T1000 (cell line): ENCODE measurements around the gene SASH1.

Source experiments
- DNase-seq: peaks from one replicate; lab custom pipeline; 2025; ENCODE audit warnings: mixed read lengths; lab: John Stamatoyannopoulos, UW

SASH1 gene

DNA sequence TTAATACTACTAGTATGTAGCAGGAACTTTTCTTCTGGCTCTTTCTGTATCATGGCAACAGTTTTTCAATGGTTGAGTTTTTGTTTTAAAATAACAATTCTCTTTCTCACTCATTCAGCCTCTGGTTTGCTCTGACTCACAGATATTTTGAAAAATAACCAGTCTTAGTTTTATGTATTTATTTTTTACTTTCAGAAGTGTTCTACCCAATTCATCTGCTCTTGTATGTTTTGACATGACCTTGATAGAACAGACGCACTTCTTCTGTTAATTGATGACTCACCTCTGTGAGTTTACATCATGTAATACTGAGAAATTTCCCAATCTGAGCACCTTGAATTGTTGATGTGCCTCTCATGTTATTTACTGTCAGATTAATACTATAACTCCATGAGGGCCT lies 178.9 kb downstream of the SASH1 start:
- no peak for DNase-seq

DNA sequence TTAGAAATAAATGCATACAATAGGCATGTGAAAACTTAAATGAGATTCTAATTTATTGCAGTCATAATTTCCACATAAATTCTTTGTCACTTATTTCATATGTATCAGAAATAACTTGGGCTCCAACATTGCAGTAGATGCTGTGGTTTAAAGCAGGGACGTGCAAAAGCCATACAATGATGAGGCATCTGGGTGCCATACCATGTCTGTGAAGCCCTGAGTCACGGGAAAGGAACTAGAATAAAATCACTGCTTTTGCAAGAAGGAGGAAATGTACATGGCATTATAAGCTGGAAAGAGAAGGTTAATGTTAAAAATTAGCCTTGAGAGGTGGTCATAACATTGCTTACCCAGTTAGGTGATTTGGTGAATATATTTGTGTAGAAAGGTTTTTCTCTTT lies 180.4 kb downstream of the SASH1 start:
- DNase-seq, result no peak

DNA sequence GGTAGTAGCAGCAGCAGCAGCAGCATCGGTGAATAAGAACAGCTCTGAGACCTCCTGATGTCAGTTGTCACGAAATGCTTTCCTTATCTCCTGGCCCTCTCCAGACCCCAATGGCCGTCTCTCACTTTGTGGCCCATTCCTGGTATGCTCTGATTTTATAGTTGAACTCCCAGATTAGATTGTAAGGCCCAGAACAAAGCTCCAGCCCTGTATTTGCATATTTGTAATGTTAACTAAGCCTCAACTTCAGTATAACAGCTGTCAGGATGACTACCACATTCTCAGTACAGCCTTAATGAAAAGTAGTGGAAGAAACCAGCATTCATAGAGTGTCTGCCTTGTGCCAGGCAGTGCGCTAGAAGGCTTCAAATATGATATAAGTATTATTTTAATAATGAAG lies 180.9 kb downstream of the SASH1 start:
- DNase-seq, result no peak

DNA sequence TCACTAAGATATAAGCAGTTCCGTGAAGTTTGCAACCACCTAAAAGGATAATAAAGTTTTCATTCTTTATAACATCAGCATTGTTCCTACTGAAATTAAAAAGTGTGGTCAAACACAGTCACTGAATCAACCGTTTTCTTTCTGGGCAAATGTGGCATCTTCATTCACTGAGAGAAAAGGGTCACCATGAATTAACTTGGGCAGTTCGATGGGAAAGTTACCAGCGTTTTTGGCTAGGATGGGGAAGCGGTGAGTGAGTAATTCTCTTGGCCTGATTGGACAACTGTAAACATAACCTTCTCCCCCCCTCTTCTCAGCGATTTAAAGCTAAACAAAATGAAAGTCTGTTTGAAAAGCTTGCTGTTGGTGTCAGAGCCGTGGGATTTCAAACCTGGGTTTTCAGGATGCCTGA lies 181.8 kb downstream of the SASH1 start:
- no peak for DNase-seq

DNA sequence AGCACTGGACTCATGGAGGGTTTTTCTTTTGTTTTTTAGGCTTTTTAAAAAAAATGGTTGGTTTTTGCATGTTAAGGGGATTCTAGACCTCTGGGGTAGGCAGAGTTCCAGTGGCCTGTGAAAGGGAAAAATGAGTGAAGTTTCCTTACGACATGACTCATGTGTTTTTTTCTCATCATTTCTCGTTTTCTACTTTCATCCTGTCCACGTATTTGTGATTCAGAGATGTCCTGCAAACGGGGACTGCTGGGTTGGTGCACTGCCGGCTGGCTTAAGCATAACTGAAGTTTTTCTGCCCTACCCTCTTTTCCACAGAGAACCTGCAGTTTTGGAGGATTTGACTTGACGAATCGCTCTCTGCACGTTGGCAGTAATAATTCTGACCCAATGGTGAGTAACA lies 182.3 kb downstream of the SASH1 start:
- DNase-seq, result peak; percentile 11

DNA sequence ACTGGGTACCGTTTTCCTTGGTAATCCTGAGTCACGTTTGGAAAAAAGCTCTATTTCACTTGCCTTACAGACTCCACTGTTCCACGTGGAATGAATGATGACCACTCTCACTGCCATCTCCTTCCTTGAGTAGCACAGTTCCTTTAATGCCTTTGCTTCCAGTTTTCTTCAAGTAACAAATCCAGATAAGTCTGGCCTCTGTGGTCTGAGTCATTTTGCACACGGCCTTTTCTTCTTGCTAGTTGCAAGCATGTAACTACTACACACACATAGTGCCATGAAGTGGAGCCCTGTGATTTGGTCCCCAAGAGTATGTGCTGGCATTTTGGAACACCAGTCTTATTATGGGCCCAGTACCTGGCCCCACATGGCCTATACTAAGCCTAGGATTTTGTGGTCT lies 182.8 kb downstream of the SASH1 start:
- DNase-seq, result no peak

DNA sequence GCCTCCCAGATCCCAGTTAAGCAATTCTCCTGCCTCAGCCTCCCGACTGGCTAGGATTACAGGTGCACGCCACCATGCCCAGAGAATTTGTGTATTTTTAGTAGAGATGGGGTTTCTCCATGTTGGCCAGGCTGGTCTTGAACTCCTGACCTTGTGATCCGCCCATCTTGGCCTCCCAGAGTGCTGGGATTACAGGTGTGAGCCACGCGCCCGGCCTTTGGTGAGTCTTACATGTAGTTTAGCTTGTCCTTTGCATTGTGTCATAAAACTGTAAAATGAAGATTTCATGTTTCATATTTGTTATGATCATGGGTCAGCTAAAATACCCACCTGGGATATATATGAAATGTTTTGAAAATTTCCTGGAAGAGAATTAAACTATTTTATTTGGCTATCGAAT lies 183.5 kb downstream of the SASH1 start:
- DNase-seq, result no peak

DNA sequence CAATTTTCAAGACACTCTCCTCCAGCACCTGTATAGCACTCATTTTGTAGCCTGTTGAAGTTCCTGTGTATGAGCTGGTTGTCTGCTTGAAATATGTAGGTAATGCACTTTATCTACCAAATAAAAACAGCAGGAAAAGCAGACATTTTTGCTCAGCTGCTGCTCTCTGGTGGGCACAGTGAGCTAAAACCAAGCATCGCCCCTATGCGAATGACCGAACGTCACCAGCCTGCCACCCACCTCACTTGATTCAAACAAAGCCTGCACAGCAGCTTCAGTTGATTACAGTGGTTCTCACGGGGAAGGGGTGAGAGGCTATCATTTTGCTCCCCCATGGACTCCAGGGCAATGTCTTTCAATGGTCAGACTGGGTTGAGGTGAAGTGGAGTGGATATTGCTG lies 185.7 kb downstream of the SASH1 start:
- no peak for DNase-seq

DNA sequence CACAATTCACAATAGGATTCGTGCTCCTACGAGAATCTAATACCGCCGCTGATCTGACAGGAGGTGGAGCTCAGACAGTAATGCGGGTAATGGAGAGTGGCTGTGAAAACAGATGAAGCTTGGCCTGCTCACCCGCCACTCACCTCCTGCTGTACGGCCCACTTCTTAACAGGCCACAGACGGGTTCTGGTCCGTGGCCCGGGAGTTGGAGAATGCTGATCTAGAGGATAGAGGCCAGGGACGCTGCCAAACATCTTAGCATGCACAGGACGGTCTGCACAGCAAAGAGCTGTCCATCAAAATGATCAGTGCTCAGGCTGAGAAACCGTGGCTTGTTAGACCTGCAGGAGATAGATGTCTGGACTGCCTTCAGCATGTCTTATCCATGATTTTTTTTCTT lies 186.4 kb downstream of the SASH1 start:
- DNase-seq, result no peak

DNA sequence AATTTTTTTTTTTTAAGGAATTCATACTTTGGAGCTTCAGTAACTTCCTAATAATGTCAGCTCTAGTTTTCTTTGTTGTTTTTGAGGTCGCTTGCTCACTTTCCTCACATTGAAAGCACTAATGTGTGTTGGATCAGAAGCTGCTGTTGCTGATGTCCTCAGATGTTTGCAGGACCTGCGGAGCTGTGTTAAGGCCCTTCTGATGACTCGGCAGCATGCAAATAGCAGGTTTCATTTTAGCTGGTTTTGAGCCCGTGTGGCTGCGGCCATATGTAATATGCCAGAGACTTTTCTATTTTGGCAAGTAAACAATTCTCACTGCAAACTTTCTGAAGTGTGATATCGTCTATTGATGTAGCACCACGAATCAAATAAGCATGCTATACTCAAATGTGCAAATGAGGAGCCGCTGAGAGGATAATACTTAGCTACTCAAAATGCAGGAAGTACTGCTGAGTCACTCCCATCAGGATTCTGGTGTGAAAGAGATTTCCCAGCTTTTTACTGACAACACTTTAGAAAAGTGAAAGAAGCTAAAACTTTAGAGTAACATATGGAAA lies 187.8 kb downstream of the SASH1 start:
- no peak for DNase-seq

DNA sequence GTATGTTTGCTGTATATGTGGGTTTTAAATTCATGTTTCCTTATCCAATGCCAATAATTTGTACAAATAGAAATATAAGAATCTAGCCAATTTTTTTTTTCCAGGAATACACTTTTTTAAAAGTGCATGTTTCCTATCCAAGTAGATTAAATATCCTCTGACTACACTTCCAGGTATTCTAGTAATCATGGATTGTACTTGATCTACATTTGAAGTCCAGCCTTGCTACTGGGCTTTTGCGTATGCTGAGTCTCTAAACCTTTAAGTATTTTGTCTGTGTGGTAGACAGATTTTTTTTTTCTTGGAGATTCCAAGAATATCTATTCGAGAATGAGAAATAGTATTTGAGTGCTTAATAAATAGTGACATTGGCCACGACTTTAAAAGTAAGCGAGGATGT lies 188.3 kb downstream of the SASH1 start:
- DNase-seq, result no peak

DNA sequence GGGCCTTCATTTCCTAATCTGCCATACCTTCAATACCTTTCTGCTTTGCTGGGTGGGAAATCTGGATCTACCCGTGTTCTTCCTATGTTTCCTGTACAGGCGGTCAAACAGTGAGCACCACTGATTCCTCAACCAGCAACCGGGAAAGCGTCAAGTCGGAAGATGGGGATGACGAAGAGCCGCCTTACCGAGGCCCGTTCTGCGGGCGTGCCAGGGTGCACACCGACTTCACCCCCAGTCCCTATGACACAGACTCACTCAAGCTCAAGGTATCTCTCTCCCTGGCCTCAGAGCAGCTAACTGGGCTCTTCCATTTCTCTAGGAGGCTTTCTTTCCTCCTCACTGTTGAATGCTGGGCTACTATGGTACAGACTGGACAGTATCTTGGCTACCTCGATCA lies 190.1 kb downstream of the SASH1 start:
- no peak for DNase-seq

DNA sequence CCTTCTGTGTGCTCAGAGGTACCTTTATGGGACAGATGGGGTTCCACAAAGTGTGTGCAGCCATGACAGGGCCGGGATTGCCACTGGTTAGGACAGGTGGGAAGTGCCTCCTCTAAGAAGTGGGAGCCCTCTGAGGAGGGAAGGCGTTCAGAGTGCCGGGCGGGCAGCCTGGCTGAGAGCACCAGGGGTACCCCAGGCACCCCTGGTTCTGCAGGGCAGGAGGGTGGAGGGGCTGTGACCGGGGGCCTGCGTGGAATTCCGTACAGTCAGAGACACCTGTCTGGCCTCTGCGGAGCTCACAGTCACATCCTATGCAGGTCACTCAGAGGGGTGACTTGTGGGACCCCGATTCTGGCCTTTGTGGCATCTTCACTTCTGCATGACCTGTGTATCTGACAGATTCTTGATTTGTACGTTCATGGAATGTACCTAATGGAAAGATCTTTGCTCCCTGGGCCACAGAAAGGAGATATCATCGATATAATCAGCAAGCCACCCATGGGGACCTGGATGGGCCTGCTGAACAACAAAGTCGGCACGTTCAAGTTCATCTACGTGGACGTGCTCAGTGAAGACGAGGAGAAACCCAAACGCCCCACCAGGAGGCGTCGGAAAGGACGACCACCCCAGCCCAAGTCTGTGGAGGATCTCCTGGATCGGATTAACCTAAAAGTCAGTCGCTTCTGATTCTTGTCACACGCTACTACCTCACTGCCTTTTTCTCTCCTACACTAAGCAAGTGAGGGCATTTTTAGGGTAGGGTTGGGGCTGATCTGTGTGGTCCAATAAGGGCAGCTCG lies 190.9 kb downstream of the SASH1 start:
- DNase-seq, result no peak

DNA sequence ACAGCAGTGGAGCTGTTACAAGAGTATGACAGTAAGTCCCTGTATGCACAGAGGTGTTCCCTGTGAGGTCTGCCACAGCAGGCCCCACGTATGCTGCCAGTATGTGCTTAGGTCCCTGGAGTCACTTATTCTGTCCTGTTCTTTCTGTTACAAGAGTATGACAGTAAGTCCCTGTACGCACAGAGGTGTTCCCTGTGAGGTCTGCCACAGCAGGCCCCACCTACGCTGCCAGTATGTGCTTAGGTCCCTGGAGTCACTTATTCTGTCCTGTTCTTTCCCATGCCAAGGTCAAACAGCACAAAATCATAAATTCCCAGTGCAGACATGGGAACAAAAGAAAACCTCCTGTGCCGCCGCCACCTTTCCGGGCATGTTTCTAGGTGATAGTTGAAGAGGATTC lies 192.2 kb downstream of the SASH1 start:
- no peak for DNase-seq

DNA sequence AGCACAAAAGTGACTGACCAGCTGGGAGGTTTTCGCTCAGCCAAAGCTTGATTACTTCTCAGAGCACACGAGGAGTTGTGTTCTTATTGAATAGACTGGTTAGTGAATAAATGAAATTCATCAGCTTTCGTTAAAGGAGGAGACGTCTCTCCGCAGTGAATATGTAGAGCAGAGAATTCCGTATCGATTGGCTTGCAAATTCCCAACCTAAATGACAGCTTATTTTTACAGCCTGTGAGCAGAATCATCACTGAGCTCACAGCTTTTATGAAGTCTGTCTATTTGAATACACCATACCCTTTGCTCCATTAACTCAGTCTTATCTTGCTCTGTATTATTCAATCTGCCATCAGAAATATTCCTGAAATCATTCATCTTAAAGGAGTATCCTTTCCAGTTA lies 192.7 kb downstream of the SASH1 start:
- no peak for DNase-seq

DNA sequence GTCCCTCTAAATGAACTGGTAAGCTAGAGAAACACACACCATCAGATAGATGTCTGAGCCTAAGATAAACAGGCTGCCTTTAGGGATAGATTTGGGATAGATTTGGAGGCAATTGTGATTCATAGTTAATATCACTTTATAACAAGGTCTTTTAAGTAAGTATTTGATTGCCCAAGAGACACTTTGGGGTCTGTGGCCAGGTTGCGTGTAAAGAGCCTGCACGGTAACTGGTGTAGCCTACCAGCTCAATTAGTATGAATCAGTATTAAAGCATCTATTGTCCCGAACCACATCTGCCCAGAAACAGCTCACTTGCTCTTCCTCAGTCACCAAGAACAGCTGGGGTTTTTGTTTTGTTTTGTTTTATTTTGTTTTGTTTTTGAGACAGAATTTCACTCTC lies 193.3 kb downstream of the SASH1 start:
- DNase-seq, result no peak

DNA sequence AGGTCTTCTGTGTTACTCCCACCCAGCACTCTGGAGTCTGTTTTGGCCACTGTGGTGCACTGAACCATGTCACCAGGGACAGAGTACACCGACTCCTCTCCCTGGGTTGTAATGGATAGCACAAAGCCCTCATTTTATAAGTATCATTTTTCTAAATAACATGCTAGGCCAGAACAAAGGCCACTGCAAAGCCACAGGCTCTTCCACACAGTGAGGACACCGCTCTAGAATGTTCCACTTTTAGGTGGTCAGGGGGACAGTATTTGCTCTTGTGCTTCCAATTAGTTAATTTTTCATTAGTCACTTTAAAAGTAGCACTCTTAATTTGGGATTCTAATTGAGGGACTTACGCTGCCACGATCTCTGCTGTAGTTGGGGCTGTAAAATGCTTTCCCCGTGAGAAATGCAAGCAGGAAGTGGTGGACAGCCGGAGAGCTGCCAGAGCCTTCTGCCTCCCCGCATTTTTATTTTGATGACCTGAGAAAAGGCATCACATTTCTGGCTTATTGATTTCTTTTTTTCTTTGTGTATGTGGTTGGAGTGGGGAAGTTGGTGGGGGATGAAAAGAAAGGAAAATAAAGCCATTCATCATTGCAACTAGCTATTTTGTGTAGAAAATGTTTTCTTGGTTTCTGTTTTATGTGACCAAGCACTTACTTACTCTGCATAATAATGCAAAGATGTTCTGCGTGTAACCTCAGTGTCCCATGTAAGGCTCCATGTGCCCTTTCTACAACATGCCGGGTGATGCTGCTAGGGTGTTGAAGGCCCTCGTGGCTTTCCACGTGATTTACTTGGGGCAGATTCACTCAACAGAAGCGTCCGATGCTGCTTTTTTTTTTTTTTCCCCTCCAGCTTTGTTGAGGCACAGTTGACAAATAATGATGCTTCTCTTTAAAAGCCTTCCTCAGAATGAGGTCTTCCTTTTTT lies 195.9 kb downstream of the SASH1 start:
- no peak for DNase-seq

DNA sequence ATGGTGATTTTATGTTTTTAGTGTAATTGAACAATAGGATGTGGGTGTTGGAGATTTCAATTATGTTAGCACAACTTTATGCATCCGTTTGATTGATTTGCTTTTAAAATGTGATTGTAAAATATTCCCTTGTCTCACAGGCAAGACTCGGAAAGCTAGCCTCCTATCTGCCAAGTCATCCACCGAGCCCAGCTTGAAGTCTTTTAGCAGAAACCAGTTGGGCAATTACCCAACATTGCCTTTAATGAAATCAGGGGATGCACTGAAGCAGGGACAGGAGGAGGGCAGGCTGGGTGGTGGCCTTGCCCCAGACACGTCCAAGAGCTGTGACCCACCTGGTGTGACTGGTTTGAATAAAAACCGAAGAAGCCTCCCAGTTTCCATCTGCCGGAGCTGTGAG lies 200.9 kb downstream of the SASH1 start:
- DNase-seq, result no peak

DNA sequence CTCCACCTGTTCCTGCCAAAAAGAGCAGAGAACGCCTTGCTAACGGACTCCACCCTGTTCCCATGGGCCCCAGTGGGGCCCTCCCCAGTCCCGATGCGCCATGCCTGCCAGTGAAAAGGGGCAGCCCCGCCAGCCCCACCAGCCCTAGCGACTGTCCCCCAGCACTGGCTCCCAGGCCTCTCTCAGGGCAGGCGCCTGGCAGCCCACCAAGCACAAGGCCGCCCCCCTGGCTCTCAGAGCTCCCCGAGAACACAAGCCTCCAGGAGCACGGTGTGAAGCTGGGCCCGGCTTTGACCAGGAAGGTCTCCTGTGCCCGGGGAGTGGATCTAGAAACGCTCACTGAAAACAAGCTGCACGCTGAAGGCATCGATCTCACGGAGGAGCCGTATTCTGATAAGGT lies 201.8 kb downstream of the SASH1 start:
- DNase-seq, result no peak

DNA sequence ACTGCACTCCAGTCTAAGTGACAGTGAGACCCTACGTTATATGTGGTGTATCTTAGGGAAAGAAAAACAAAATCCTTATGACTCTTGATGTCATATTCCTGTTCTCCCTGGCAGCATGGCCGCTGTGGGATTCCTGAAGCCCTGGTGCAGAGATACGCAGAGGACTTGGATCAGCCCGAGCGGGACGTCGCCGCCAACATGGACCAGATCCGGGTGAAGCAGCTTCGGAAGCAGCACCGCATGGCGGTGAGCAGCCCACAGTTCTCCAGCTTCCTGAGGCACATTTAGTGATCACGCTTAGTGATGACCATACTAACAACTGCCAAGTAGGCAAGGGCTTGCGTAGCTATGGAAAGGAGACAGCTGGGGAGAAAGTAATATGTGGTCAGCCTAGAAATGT lies 203.3 kb downstream of the SASH1 start:
- no peak for DNase-seq

DNA sequence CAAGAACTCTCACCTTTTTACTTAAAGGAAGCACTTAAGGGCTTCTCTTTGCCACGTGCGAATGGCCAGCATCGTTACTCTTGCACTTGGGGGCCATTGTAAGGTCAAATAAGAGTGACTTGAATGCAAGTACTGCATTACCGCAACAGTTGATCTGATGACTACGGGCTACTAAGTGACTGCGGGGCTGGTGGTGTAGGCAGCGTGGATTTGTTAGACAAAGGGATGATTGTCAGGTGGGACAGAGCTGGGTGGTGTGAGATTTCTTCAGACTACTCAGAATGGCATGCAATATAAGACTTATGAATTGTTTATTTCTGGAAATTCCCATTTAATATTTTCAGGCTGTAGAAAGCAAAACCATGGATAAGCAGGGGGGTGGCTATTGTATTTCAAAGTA lies 204.5 kb downstream of the SASH1 start:
- no peak for DNase-seq

DNA sequence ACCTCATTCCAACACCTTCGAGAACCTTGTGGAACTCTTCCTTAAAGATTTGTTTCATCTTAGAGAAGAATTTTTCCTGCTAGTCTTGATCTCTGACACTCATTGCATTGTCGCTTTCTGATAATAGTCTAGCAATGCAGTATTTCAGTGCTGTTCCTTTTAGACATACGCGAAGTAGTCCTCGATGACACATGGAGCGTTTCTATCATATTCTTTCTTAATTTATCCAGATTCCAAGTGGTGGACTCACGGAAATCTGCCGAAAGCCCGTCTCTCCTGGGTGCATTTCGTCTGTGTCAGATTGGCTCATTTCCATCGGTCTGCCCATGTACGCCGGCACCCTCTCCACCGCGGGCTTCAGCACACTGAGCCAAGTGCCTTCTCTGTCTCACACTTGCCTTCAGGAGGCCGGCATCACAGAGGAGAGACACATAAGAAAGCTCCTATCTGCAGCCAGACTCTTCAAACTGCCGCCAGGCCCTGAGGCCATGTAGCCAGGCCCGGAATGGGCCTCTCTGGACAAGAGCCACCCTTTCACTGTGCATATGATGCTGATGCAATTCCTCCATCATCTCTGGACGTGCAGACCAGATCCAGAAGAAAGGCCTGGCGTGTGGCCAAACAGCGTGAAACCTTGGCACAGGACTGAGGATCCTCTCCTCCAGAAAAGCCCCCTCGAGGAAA lies 205.6 kb downstream of the SASH1 start:
- DNase-seq, result no peak
